ENCODE measurements around the gene ONECUT1.

DNA sequence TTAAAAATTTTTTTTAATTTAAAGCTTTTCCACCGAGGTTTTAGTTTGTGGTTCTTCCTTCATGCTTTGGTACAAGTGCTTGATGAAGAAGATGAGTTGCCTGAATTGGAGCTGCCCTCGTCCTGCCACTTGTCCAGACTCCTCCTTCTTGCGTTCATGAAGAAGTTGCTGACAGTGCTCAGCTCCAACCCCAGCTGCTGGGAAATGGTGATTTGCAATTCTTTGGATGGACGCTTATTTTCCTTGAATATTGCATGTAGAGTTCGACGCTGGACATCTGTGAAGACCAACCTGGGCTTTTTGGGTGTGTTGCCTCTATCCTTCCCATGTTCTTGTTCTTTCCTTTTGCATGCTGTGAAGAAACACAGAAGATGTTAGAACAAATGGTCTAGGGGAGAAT, 32.6 kb downstream of the ONECUT1 start:
- TF ChIP-seq POLR2A (IDR thresholded peaks at IDR 0.05) = no peak
- TF ChIP-seq, protein P1, sequence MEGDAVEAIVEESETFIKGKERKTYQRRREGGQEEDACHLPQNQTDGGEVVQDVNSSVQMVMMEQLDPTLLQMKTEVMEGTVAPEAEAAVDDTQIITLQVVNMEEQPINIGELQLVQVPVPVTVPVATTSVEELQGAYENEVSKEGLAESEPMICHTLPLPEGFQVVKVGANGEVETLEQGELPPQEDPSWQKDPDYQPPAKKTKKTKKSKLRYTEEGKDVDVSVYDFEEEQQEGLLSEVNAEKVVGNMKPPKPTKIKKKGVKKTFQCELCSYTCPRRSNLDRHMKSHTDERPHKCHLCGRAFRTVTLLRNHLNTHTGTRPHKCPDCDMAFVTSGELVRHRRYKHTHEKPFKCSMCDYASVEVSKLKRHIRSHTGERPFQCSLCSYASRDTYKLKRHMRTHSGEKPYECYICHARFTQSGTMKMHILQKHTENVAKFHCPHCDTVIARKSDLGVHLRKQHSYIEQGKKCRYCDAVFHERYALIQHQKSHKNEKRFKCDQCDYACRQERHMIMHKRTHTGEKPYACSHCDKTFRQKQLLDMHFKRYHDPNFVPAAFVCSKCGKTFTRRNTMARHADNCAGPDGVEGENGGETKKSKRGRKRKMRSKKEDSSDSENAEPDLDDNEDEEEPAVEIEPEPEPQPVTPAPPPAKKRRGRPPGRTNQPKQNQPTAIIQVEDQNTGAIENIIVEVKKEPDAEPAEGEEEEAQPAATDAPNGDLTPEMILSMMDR (IDR thresholded peaks at IDR 0.05) = no peak

Data from esophagus squamous epithelium (tissue), 4 donors.